Measurements from ENCODE around the gene ENO3.

Gene ENO3

GRCh38 chr17:4951486-4951885 lies 567 bp downstream of the ENO3 start:
- no peak for DNase-seq

GRCh38 chr17:4953451-4953961 lies 2.6 kb downstream of the ENO3 start:
- DNase-seq: no peak

- DNase-seq: no peak
Measured at GRCh38 chr17:4955091-4955490, 4.2 kb downstream of the ENO3 start.

DNA sequence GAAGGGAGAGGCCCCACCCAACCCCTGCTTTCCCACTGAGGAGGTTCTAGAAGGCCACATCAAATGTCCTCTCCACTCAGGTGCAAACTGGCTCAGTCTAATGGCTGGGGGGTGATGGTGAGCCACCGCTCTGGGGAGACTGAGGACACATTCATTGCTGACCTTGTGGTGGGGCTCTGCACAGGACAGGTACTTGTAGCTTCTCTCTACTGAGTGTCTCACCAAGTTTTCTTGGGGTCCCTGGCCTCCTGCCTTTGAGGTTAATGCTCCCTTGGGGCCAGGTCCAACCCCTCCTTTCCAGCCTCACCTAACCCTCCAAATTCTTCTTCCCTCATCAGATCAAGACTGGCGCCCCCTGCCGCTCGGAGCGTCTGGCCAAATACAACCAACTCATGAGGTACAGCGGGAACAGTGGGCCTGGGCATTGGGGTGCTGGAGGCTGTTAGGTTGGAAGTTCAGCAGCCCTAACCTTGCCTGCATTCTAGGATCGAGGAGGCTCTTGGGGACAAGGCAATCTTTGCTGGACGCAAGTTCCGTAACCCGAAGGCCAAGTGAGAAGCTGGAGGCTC lies 5.7 kb downstream of the ENO3 start:
- DNase-seq: peak; percentile 41

DNA sequence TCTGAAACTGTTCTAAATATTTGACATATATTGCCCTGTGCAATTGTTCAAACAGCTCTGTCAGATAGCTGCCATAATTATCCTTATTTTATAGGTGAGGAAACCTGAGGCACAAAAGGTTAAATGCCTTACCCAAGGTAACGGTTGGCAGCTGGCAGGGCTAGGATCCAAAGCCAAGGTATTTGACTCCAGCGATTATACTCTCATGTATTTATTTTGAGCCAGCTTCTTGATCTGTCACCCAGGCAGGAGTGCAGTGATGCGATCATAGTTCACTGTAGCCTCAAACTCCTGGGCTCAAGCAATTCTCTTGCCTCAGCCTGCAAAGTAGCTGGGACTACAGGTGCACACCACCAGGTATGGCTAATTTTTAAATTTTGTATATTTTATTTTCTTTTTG lies 7.2 kb downstream of the ENO3 start:
- DNase-seq: no peak

DNA sequence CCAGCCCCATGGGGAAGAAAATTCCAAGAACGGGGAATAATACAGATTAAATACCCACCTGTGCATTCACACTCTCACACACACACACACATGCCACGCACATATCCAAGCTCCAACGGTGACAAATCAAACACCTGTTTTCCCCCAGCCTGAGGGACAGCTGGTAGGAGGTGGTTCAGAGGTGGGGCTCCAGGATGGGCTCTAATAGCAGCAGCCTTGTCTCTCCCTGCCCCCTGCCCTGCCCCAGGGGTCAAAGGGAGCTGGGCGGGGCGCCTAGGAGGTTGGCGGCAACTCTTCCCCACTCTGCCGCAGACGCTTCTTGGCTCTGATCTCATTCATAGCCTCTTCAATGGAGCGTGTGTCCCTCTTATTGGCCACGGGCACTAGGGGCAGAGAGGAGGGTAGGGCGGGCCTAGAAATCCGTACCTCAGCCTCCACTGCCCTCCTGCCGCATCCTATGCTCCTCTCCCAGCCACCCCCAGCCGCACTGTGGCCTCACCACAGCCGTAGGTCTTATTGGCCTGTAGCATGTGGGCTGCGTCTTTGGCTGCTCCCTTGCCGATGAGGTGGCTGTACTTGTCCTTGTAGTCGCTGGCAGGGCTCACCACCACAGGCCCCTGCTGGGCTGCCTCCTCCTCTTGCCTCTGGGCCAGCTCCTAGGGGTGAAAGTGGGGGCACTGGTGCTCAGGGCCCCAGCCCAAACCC lies 8.5 kb downstream of the ENO3 start:
- no peak for DNase-seq

DNA sequence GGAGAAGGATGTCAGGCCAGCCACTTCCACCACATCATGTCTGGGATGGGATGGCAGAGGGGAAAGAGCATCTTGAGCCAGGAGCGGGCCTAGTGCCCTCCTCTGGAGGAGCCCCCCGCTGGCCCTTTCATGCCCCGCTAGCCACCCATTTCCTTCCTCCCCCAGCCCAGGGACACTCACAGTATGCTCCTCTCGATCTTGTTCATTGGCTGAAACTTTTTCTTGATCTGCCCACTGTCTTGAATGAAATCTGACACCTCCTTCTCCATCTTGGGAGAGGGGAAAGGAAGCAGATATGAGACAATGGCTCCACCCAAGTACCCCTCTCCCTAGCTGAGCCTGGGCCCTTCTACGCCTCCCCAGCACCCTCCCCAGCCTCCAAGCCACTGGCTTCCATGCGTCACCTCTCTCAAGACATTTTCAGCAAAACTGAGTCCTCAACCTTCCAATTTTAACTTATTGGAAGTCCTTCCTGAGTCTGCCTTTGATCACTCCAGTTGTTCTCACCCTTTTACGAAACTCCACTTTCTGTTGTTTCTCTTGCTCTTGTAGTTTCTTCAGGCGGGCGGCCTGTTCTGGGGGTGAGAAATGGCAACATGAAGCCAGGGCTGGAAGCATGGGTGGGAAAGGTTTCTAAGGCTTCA lies 9.5 kb downstream of the ENO3 start:
- no peak for DNase-seq

DNA sequence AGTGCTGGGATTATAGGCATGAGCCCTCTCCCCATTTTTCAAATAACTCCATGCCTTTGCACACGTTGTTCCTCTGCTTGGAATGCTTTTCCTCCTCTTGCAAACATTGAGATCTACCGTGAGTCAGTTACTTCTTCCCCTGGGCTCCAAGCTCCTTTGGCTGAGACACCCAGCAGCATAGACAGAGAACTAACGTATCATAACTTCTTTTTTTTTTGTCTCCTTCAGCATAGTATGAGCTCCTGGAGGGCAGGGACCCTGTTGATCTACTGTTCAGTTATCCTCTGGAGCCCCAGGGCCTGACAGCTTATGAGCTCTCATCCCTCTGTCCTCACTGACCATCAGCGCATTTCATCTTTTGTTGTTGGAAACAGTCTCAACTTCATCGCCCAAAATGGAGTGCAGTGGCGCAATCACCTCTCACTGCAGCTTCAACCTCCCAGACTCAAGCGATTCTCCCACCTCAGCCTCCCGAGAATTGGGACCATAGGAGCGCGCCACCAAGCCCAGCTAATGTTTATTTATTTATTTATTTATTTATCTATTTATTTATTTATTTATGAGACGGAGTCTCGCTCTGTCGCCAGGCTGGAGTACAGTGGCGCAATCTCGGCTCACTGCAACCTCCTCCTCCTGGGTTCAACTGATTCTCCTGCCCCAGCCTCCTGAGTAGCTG lies 14.5 kb downstream of the ENO3 start:
- DNase-seq: no peak

DNA sequence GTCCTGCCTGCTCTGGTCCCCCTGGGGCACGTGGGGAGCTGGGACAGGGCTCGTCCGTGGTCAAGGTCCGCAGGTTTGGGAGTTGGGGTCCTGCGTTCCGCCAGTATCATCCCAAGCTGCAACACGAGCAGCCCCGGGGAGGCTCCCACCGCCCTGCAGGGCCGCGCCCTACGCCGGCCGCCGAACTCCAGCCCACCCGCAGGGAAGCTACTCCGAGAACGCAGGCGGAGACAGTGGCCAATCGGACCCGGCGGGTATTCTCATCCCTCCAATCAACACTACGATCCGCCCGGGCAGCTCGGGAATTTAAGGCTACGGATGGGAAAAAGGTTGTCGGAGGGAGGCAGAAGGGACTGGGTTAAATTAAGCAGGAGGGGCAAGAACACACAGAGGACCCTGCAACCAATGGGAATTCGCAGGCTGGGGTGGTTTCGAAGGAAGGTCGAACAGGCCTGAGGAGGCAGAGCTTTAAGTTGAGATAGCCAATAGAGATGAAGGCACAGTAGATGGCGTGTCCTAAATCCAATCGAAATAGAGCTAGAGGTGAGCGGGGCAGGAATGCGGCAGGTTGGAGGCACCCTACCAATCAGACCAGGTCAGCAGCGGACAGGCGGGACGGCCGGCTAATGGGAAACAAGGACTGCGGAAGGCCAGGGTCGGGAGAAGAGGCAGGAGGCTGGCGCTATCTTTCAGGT lies 16.1 kb downstream of the ENO3 start:
- DNase-seq: peak; percentile 99

GRCh38 chr17:4967539-4968485 lies 16.9 kb downstream of the ENO3 start, which contains the start of gene SPAG7:
Gene SPAG7 (minus strand): TSS chr17:4967817. CDS start chr17:4967804, 13 bp downstream.
- DNase-seq: peak; percentile 95

DNA sequence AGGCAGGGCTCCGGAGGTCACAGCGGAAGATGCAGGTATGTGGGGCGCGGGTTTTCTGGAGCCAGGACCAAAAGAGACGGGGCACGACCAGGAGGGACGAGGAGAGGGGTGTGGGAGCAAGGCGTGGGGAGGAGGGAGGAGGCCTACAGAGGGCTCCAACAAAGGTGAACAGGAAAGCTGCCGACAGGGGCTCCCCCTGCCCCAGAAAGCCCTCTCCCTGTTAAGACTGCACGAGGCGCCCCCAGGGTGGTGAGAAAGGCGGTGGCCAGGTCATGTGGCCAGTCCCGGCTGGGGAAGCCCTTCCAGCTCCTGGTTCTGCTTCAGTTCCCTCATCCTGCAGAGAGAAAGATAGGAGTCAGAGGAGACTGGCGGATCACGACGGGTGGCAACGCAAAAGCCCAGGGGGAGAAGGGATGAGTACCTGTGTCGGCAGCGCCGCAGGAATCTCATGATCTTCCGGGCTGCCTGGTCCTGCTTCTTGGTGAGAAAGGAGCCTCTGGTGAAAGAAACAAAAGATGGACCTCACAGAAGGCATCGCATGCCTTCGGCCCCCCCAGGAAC lies 17.6 kb downstream of the ENO3 start:
- peak; percentile 38 for DNase-seq

DNA sequence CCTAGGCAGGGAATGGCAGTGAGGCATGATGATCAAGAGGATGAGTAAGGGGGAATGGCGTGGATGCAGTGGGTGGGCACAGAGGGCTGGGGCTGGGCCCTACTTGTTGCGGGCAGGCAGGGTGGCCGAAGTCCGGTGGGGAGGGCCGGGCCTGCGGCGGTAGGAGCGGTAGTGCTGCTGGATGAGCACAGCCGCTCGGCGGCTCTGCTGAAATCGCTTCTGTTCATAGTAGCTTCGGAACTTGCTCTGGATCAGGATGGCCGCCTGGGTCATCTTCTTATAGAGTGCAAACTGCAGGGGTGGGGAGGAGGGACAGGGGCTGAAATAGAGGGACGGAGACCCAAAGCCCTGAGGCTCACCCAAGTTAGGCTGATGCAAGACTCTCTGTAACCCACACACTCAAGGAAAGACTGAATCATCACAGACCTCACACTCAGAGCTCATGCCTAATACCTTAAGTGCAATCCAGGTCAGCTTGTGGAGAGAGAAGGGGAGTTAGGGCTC lies 18.2 kb downstream of the ENO3 start:
- DNase-seq: peak; percentile 87

DNA sequence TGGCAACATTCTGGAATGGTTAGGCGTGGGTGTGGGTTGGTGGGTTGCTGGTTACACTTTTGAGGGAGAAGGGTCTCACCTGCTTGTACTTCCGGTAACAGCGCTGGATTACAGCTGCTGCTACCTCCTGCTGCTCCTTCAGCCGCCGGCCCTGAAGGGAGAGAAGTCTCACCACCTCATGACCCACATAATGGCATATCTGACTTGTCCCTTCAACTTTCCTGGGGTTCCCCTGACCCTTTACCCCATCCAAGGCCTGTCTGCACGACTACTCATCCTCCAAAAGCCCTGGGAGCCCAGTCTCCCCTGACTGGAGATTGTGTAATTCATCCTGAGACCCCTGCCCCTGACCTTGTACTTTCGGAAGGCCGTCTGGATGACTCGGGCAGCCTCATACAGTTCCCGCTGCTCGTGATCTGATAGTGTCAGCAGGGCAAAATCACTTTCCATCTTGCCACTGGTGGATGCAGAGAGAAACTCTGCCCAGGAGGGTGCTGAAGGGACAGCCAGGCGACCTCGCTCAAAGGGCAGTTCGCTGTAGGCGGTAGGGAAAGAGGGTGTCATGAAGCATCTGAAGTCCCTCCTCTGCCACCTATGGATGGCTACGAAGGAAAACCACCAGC lies 18.7 kb downstream of the ENO3 start:
- DNase-seq: peak; percentile 28

DNA sequence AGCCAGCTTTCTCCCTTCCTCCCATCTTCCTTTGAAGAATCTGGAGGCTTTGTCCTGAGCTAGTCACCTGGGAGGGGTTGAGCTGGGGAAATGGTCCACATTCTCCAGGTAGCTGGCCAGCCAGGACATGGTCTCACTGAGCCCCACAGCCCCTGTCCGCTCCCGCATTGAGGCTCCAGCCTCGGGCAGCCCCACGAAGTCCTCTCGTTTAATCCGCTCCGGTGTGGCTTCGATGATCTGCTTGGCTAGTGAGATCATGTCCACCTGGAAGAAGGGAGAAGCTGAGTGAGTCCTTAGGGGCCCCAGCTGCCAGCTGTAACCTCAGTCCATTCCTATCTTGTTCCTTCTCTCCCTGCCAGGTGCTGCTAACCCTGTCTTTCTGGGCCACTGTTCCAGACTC lies 19.4 kb downstream of the ENO3 start:
- no peak for DNase-seq

DNA sequence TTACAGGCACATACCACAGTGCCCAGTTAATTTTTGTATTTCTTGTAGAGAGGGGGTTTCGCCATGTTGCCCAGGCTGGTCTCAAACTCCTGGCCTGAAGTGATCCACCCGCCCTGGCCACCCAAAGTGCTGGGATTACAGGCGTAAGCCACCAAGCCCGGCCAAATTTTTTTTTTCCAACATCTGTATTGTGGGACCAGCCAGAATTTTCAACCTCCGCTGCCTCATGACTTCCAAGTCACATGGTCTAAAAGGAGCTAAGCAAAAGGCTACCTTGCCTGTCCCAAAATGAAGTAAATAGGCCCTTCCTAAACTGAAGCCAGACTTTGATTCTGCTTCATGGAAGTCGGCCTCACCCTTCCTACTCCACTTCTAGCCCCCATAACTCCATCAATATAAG lies 20.9 kb downstream of the ENO3 start:
- no peak for DNase-seq

DNA sequence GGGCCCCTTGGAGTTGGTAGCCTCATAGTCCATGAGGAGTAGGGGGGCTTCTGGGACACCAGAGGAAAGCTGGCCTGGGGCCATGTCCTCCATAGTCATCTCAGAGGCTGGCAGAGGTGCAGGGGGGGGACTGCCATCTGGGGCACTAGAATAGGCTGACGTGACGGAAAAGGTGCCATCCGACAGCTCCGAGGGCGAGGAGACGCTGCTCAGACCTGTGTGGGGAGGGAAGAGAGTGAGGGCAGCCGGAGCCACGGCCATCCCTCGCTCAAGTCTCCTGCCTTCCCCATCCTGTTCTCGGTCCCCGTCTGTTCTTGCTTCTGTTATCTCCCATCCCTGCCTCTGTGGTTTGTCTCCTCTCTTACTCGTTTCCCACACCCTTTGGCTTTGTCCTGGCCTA lies 21.4 kb downstream of the ENO3 start:
- no peak for DNase-seq

- DNase-seq: no peak
Measured at GRCh38 chr17:4972752-4973151, 21.8 kb downstream of the ENO3 start.

DNA sequence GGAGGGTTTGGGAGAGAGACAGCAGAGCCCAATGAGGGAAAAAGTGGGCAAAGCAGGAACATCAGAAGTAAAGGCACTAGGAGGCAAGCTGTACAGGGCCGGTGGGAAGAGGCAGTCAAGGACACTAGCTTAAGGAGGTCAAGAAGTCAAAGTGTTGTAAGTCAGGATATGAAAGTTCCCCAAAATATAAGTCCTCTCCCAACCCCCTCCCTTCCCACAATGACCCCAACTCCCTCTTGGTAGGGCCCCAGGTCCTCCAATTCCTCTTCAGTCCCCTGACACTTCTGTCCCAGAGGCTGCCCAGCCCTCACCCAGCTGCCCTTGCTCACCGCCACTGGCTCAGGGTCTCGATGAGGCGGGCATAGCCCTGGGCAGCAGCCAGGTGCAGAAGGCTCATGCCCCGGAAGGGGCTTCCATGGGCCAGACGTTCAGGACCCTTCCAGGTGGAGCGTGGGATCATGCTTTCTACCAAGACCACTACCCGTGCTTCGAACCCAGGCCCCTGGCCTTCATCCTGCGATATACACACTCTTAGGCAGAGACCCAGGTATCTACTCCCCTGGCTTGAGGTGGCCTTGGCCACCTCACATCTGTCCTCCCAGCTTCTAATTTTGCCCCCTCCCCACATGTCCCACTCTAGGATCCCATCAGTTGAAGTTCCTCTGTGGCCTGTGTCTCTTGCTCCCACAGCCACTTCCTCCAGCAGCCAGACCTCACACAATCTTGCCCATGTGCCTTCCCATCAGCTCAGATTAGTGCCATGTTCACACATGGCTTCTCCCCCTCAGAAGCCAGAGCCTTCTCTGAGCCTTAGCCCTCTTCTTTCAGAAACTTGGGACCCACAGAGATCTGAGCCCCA lies 22.6 kb downstream of the ENO3 start:
- no peak for DNase-seq

GRCh38 chr17:4974115-4974670 lies 23.3 kb downstream of the ENO3 start:
- no peak for DNase-seq
